LNCaP clone FGC (cell line): ENCODE data around the gene RNF4.

Source experiments
- DNase-seq: peaks from one replicate; pipeline ENCODE4 v3.0.0-alpha.2; 2011; ENCODE audit warnings: low read depth
- H3K4me3 ChIP-seq: 2 replicates; pipeline ENCODE4 v1.5.1; 2011; ENCODE audit warnings: mild to moderate bottlenecking, low read depth, low read length, control low read depth
- TF ChIP-seq, protein P1 (sequence below): IDR thresholded peaks from 2 replicates; pipeline ENCODE4 v1.5.1; 2012; ENCODE audit warnings: mild to moderate bottlenecking; ENCODE audit not compliant: control insufficient read depth, insufficient read depth; ENCODE audit errors: extremely low read depth

RNF4 gene

DNA sequence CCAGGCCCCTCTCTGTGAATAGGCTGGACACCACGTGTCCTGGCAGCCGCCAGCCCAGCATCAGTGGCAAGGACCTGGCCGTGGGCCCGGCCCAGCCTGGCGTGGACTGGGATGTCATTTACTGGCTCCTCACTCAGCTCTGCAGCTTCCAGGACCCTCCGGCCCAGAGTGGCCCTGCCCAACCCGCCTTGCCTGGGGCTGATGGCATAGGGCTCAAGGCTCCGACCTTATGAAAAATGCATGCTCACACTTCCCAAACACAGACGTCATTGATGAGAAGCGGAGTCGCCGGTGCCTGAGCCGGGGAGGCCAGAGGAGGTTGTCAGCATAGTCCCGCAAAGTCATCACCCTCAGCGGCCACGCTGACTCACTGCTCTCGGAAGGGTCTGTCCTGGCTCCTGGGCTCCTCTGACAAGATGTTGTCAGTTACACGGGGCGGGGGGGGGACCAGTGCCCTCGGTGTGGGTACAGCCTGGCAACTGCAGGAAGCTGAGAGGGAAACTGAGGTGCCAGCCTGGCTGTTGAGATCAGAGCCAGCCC, 35.8 kb upstream of the RNF4 start:
- DNase-seq: no peak
- no peak overlapping the region for H3K4me3 ChIP-seq
- TF ChIP-seq, protein P1, sequence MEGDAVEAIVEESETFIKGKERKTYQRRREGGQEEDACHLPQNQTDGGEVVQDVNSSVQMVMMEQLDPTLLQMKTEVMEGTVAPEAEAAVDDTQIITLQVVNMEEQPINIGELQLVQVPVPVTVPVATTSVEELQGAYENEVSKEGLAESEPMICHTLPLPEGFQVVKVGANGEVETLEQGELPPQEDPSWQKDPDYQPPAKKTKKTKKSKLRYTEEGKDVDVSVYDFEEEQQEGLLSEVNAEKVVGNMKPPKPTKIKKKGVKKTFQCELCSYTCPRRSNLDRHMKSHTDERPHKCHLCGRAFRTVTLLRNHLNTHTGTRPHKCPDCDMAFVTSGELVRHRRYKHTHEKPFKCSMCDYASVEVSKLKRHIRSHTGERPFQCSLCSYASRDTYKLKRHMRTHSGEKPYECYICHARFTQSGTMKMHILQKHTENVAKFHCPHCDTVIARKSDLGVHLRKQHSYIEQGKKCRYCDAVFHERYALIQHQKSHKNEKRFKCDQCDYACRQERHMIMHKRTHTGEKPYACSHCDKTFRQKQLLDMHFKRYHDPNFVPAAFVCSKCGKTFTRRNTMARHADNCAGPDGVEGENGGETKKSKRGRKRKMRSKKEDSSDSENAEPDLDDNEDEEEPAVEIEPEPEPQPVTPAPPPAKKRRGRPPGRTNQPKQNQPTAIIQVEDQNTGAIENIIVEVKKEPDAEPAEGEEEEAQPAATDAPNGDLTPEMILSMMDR: no peak

DNA sequence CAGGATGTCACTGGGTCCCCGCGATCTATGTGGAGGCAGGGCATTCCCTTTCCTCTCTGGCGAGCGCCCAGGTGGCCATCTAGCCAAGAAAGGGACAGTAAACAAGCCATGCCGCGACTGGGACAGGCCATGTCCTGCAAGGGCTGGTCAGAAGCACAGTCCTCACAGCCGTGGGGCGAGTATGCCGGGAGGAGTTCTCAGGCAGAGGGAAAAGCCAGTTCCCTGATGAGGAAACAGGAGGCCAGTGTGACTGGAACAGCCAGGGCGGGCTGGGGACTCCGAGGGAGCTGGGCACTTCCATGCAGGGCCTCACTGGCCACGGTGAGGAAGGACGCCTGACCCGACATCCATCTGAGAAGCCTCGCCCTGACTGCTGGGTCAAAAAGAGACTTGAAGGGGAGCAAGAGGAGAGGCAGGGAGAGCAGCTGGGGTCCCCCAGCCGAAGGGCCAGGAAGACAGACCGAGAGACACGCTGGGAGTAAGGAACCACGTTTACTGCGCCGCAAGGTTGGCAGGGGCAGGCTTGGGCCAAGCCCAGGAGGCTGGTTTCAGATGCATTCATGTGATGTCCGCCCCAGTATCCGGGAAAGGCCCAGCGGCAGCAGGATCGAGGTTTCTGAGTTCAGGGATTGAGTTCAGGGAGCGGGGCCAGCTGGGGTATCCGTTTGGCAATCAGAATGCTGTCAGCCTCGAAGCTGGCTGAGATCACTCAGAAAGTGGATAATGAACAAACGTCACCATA, 35.1 kb upstream of the RNF4 start:
- TF ChIP-seq, protein P1: no peak
- no peak for DNase-seq
- no peak overlapping the region for H3K4me3 ChIP-seq

DNA sequence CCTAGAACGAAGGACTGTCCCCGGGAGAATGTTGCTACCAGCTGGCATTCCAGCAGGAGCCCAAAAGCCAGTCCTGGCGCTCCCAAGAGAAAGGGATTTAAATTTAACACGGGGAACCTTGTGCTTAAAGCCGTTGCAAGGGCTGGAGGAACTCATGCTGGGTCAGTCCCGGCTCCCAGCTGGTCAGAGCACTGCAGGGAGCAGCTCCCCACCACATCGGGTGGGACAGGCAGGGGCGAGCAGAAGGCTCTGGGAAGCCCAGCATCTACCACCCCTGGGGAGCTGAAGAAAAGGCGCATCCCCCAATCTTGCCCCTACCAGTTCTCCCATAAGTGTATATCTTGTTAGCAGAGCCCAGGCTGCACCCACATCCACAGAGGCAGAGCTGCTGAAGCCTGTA, 34.5 kb upstream of the RNF4 start:
- no peak overlapping the region for H3K4me3 ChIP-seq
- DNase-seq: no peak
- TF ChIP-seq, protein P1: no peak

DNA sequence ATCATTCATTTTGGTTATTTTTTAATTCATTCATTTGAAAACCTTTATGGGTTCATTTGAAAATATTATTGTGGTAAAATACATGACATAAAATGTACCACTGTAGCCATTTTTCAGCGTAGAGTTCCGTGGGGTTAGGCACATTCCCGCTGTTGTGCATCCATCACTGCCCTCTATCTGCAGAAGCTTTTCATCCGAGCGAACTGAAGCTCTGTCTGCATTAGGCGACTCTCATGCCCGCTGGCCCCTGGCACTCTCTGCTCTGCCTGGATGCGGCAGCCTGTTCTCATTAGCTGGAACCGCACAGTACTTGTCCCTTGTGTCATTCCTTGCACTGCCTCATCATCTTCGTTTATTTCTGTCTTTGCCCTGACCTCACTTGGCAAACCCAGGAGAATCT, 32.6 kb upstream of the RNF4 start:
- DNase-seq: no peak
- H3K4me3 ChIP-seq: no peak overlapping the region
- TF ChIP-seq, protein P1: no peak

DNA sequence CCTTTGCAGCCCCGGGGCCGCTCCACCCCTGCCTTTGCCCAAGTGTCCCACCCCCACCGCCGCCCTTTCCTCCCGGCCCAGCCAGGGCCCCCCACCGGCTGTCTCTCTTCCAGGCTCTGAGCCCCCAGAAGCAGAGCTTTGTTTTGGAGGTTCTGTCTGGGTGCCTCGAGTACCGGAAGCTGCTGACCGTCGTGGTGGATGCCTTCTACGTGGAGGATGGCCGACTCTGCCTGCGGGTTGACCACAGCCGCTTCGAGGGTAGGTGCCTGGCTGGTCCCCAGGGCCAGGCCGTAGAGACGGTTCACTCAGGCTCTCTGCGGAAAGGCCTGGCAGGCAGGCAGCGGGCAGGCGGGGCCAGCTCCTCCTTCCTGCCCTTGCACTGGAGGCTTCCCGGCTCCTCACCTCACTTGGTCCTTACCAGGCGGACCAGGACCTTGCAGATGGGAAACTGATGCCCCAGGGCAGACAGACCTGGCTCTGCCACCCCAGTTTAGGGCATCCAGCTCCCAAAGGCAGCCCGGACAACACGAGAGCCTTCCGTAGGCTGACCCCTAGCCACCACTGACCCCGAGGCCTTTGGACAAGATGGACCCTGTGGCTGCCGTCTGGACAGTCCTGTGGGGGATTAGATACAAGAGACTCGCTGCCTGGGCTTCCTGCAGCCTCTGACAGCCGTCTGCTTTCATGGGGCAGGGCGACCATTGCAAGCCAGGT, 32.0 kb upstream of the RNF4 start:
- DNase-seq: no peak
- TF ChIP-seq, protein P1: no peak
- H3K4me3 ChIP-seq: no peak overlapping the region

DNA sequence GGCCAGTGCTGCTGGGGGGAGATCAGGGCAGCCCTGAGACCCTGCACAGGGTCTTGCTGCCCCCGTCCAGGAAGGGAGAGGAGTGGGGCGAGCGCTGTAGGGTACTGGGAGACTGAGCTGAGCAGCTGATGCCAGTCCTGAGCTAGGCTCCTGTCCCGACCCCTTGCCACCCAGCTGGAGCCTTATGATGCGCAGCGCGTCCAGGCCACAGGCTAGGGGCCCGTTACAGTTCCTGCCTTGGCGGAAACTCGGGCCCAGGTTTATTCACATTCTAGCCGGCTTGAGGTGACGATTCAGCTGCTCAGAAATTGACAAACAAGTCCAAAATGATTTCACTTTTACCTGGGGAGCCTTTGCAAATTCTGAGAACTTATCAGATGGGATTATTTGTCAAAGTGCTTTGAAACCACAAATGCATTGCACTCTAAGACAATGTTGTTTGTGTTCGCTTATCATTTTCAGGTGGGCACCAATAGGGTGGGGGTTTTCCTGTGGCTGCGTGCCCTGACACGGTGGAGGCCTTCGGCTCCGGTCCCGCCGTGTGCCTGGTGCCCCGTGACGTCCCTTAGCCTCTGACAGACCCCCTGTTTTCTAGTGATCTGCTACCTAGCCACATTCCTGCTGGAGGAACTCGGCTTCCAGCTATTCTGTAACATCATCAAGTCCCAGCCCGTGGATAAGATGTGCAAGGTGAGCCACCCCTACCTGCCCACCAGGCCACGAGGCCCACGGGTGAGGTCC, 31.3 kb upstream of the RNF4 start:
- TF ChIP-seq, protein P1: no peak
- H3K4me3 ChIP-seq: no peak overlapping the region
- DNase-seq: no peak
